Prostate gland (tissue), 2 donors: Measurements from ENCODE around the gene CYP3A5.
"Not testable (repeated sequence)": the region's sequence is repeated elsewhere in the genome, so short reads cannot be mapped to it uniquely, and the experiment has no call there.

Experiments
- CTCF ChIP-seq, 4 experiments: fragments of 200-600 bp in 2 of 4; fragments of 450-650 bp in 2 of 4; sonication (generic) in 2 of 4; IDR thresholded peaks; 1 replicate in 3 of 4; 2 replicates in 1 of 4; pipeline ENCODE4 v1.5.1; 2016 to 2019; ENCODE audit warnings: antibody characterized with exemption in 4 of 4, mild to moderate bottlenecking in 2 of 4, moderate library complexity in 2 of 4
- POLR2AphosphoS5 ChIP-seq: sonication (generic); formaldehyde crosslinking; IDR thresholded peaks from one replicate; pipeline ENCODE4 v1.6.1; 2017; ENCODE audit warnings: antibody characterized with exemption

GRCh38 chr7:99657879-99658278 is 21.9 kb downstream of the CYP3A5 start:
- not testable (repeated sequence) for TF ChIP-seq CTCF (IDR thresholded peaks at IDR 0.05); POLR2AphosphoS5
